Measurements from ENCODE around the gene ZNF444. TPM values are rescaled to one million over a fixed set of nuclear protein-coding genes. Genes with fewer than 3 reads are reported as not detected.

The ZNF444 gene
- total RNA-seq, 1 experiment from 2014 or later: 31.7 TPM

DNA sequence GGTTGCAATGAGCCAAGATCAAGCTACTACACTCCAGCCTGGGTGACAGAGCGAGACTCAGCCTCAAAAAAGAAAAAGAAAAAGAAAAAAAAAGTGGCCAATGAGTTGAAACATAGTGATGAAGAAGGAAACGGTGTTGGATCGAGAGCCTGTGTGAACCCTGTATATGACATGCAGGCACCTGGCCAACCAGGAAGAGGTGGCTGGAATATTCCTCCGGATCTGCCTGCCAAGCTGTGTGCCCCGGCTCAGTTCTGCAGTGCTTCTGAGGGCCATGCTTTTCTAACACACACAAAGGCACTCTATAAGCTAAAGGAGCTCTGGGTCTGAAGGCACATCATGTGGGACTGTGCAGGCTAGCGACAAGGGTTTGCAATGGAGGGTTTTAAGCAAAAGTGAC is 3.7 kb upstream of the ZNF444 start:
- ChIA-PET POLR2A (no interaction called here), CTCF (no interaction called here)
- no peak for DNase-seq (ENCODE audit: low read depth, low spot score)

GRCh38 chr19:56138069-56138468 is 3.0 kb upstream of the ZNF444 start:
- intact Hi-C loops (cut with micrococcal nuclease): no loop called here
- Histone ChIP-seq H3K9me2 (ENCODE audit: insufficient read depth) (no peaks in the 10 kb centered on the region), H3K27me3 (ENCODE audit: insufficient read depth, low read length) (no peaks in the 10 kb centered on the region), H3K36me3 (ENCODE audit: control insufficient read depth in 1 of 2, insufficient read depth in 2 of 2, low read length in 2 of 2) (no peaks in the 10 kb centered on the region), H4K20me1 (ENCODE audit: insufficient read depth) (no peaks in the 10 kb centered on the region), H3K4me2 (ENCODE audit: low read length) (no peak overlapping the region), H3K9ac (ENCODE audit: low read length) (no peak overlapping the region), H3K27ac (ENCODE audit: low read depth, low read length) (no peak overlapping the region), H3K9me3 (ENCODE audit: control insufficient read depth in 1 of 2, insufficient read depth in 1 of 2, low read depth in 1 of 2, low read length in 2 of 2) (no peaks in the 10 kb centered on the region), H3K4me3 (replicated peaks in 1 of 2; ENCODE audit: low read depth in 1 of 2, low read length in 2 of 2) (no peak overlapping the region), H3K4me1 (ENCODE audit: control insufficient read depth in 1 of 2, insufficient read depth in 2 of 2, low read length in 2 of 2) (peaks cover 9 to 20% of the 10 kb centered on the region in 2 experiments), H2AFZ (ENCODE audit: low read depth, low read length, poor library complexity, severe bottlenecking) (no peak overlapping the region), H3K79me2 (ENCODE audit: insufficient read depth, low read length) (no peaks in the 10 kb centered on the region)
- TF ChIP-seq, protein P1, sequence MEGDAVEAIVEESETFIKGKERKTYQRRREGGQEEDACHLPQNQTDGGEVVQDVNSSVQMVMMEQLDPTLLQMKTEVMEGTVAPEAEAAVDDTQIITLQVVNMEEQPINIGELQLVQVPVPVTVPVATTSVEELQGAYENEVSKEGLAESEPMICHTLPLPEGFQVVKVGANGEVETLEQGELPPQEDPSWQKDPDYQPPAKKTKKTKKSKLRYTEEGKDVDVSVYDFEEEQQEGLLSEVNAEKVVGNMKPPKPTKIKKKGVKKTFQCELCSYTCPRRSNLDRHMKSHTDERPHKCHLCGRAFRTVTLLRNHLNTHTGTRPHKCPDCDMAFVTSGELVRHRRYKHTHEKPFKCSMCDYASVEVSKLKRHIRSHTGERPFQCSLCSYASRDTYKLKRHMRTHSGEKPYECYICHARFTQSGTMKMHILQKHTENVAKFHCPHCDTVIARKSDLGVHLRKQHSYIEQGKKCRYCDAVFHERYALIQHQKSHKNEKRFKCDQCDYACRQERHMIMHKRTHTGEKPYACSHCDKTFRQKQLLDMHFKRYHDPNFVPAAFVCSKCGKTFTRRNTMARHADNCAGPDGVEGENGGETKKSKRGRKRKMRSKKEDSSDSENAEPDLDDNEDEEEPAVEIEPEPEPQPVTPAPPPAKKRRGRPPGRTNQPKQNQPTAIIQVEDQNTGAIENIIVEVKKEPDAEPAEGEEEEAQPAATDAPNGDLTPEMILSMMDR (IDR thresholded peaks at IDR 0.05 in 2 of 3, conservative IDR thresholded peaks at IDR 0.05 in 1 of 3; ENCODE audit: borderline replicate concordance in 1 of 3, insufficient read depth in 1 of 3, low read depth in 2 of 3, low read length in 2 of 3): no peak
- TF ChIP-seq POLR2A (IDR thresholded peaks at IDR 0.05; ENCODE audit: borderline replicate concordance, extremely low read depth, insufficient read depth, insufficient read length): no peak
- TF ChIP-seq SIN3A (IDR thresholded peaks at IDR 0.05; ENCODE audit: low read depth): no peak
- no peak for TF ChIP-seq JUND (IDR thresholded peaks at IDR 0.05)
- TF ChIP-seq SRF (IDR thresholded peaks at IDR 0.05; ENCODE audit: low read depth): no peak
- no peak for TF ChIP-seq EZH2phosphoT487 (IDR thresholded peaks at IDR 0.05; ENCODE audit: borderline replicate concordance)
- TF ChIP-seq ZFX (IDR thresholded peaks at IDR 0.05): no peak
- no peak for TF ChIP-seq POLR2AphosphoS5 (IDR thresholded peaks at IDR 0.05; ENCODE audit: low read depth, low read length)
- TF ChIP-seq, protein P2, sequence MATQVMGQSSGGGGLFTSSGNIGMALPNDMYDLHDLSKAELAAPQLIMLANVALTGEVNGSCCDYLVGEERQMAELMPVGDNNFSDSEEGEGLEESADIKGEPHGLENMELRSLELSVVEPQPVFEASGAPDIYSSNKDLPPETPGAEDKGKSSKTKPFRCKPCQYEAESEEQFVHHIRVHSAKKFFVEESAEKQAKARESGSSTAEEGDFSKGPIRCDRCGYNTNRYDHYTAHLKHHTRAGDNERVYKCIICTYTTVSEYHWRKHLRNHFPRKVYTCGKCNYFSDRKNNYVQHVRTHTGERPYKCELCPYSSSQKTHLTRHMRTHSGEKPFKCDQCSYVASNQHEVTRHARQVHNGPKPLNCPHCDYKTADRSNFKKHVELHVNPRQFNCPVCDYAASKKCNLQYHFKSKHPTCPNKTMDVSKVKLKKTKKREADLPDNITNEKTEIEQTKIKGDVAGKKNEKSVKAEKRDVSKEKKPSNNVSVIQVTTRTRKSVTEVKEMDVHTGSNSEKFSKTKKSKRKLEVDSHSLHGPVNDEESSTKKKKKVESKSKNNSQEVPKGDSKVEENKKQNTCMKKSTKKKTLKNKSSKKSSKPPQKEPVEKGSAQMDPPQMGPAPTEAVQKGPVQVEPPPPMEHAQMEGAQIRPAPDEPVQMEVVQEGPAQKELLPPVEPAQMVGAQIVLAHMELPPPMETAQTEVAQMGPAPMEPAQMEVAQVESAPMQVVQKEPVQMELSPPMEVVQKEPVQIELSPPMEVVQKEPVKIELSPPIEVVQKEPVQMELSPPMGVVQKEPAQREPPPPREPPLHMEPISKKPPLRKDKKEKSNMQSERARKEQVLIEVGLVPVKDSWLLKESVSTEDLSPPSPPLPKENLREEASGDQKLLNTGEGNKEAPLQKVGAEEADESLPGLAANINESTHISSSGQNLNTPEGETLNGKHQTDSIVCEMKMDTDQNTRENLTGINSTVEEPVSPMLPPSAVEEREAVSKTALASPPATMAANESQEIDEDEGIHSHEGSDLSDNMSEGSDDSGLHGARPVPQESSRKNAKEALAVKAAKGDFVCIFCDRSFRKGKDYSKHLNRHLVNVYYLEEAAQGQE (IDR thresholded peaks at IDR 0.05; ENCODE audit: low read depth): no peak
- ChIA-PET CTCF (interaction anchor here (0.7 kb wide), 1 partner anchor 505 kb away, joined by 3 read pairs; no protein-coding TSS in a partner anchor), POLR2A (no interaction called here), RAD21 (ENCODE audit: low non-redundant PET in 1 of 2, low total read pairs in 2 of 2, uncharacterized antibody in 2 of 2, unreplicated experiment in 2 of 2) (interaction anchor here in 1 of 2 experiments (0.9 kb wide), 1 partner anchor 16 kb away, joined by 6 read pairs; no protein-coding TSS in a partner anchor)
- no peak for ATAC-seq
- DNase-seq (ENCODE audit: low read depth, low spot score): no peak
- no TSS peak for BruUV-seq (replicated peaks)

More for the DNA sequence above, 3.7 kb upstream of the ZNF444 start:
- H3K4me2 ChIP-seq (ENCODE audit: low read length): no peak overlapping the region
- H3K9me2 ChIP-seq (ENCODE audit: insufficient read depth): no peaks in the 10 kb centered on the region
- intact Hi-C loops (cut with micrococcal nuclease): no loop called here
- no peak for TF ChIP-seq CBX3 (IDR thresholded peaks at IDR 0.05; ENCODE audit: low read depth)
- RAD21 ChIA-PET (ENCODE audit: low non-redundant PET in 1 of 2, low total read pairs in 2 of 2, uncharacterized antibody in 2 of 2, unreplicated experiment in 2 of 2): no interaction called here
- no peak overlapping the region for H2AFZ ChIP-seq (ENCODE audit: low read depth, low read length, poor library complexity, severe bottlenecking)
- H3K79me2 ChIP-seq (ENCODE audit: insufficient read depth, low read length): no peaks in the 10 kb centered on the region
- H3K27ac ChIP-seq (ENCODE audit: low read depth, low read length): no peak overlapping the region
- H3K9me3 ChIP-seq (ENCODE audit: control insufficient read depth in 1 of 2, insufficient read depth in 1 of 2, low read depth in 1 of 2, low read length in 2 of 2): no peaks in the 10 kb centered on the region
- no peaks in the 10 kb centered on the region for H3K36me3 ChIP-seq (ENCODE audit: control insufficient read depth in 1 of 2, insufficient read depth in 2 of 2, low read length in 2 of 2)
- no peak overlapping the region for H3K4me3 ChIP-seq (replicated peaks in 1 of 2; ENCODE audit: low read depth in 1 of 2, low read length in 2 of 2)
- H3K9ac ChIP-seq (ENCODE audit: low read length): no peak overlapping the region
- H3K4me1 ChIP-seq (ENCODE audit: control insufficient read depth in 1 of 2, insufficient read depth in 2 of 2, low read length in 2 of 2): peaks cover 9 to 20% of the 10 kb centered on the region in 2 experiments
- H4K20me1 ChIP-seq (ENCODE audit: insufficient read depth): no peaks in the 10 kb centered on the region
- H3K27me3 ChIP-seq (ENCODE audit: insufficient read depth, low read length): no peaks in the 10 kb centered on the region
- BruUV-seq (replicated peaks): no TSS peak
- no peak for ATAC-seq
